ENCODE measurements around the gene ARRB2. TPM values are rescaled to one million over a fixed set of nuclear protein-coding genes. Genes with fewer than 3 reads are reported as not detected.
"Not testable (repeated sequence)": the region's sequence is repeated elsewhere in the genome, so short reads cannot be mapped to it uniquely, and the experiment has no call there.

ARRB2 gene
- total RNA-seq, 4 donors from 2014 or later = 18.7 to 33.6 (median 28.5) TPM

GRCh38 chr17:4693416-4693815 is 17.0 kb upstream of the ARRB2 start:
- H3K4me3 ChIP-seq = no peak overlapping the region
- no peak for ATAC-seq
- peaks cover 0 to 44% of the 10 kb centered on the region in 2 donors for H3K36me3 ChIP-seq
- no peak for TF ChIP-seq EP300 (IDR thresholded peaks at IDR 0.05)
- no peak for TF ChIP-seq CTCF (IDR thresholded peaks at IDR 0.05)
- TF ChIP-seq POLR2A (IDR thresholded peaks at IDR 0.05) = no peak
- no peak for TF ChIP-seq POLR2AphosphoS5 (IDR thresholded peaks at IDR 0.05)
- no peaks in the 10 kb centered on the region for H3K27me3 ChIP-seq
- no peaks in the 10 kb centered on the region for H3K9me3 ChIP-seq
- 57 to 81% methylated on average over 4 to 9 of the region's 9 CpGs for WGBS, 2 donors (ENCODE audit: low coverage in 1 of 2)
- H3K4me1 ChIP-seq = peaks cover 0 to 14% (median 0%) of the 10 kb centered on the region in 3 donors
- H3K27ac ChIP-seq = no peak overlapping the region

- H3K27ac ChIP-seq = no peak overlapping the region
- TF ChIP-seq EP300 (IDR thresholded peaks at IDR 0.05) (no peak), POLR2AphosphoS5 (IDR thresholded peaks at IDR 0.05) (no peak)
- H3K27me3 ChIP-seq = no peaks in the 10 kb centered on the region
- peaks cover 0 to 17% (median 0%) of the 10 kb centered on the region in 3 donors for H3K4me1 ChIP-seq
- H3K36me3 ChIP-seq = peaks cover 0 to 20% of the 10 kb centered on the region in 2 donors
- 68 to 70% methylated on average over 6 of the region's 6 CpGs for WGBS, 2 donors (ENCODE audit: low coverage in 1 of 2)
- no peak overlapping the region for H3K4me3 ChIP-seq
- no peaks in the 10 kb centered on the region for H3K9me3 ChIP-seq
- no peak for ATAC-seq
Observed at GRCh38 chr17:4696437-4696805, 14.0 kb upstream of the ARRB2 start.

- WGBS, 2 donors (ENCODE audit: low coverage in 1 of 2) = 55 to 85% methylated on average over 4 to 11 of the region's 13 CpGs
- not testable (repeated sequence) for H3K4me3 ChIP-seq, ATAC-seq, H3K9me3 ChIP-seq, H3K27me3 ChIP-seq, H3K27ac ChIP-seq
- Histone ChIP-seq H3K36me3 (peaks cover 0 to 19% of the 10 kb centered on the region in 2 donors), H3K4me1 (peaks cover 0 to 39% (median 12%) of the 10 kb centered on the region in 3 donors)
Observed at GRCh38 chr17:4699401-4700056, 10.9 kb upstream of the ARRB2 start.

- no peaks in the 10 kb centered on the region for H3K9me3 ChIP-seq
- 40 to 43% methylated on average over 1 of the region's 1 CpG for WGBS, 2 donors (ENCODE audit: low coverage in 1 of 2)
- H3K4me3 ChIP-seq = no peak overlapping the region
- no peaks in the 10 kb centered on the region for H3K27me3 ChIP-seq
- peaks cover 0 to 44% (median 12%) of the 10 kb centered on the region in 3 donors for H3K4me1 ChIP-seq
- TF ChIP-seq CTCF (IDR thresholded peaks at IDR 0.05) (no peak), POLR2AphosphoS5 (IDR thresholded peaks at IDR 0.05) (no peak), POLR2A (IDR thresholded peaks at IDR 0.05) (no peak), EP300 (IDR thresholded peaks at IDR 0.05) (no peak)
- no peak for ATAC-seq
- no peak overlapping the region for H3K27ac ChIP-seq
- H3K36me3 ChIP-seq = peaks cover 0 to 14% of the 10 kb centered on the region in 2 donors
Observed at GRCh38 chr17:4701116-4701515, 9.3 kb upstream of the ARRB2 start.

- no peak for ATAC-seq
- Histone ChIP-seq H3K27ac (peak overlapping the region in 3 of 4 donors; percentile 89 to 94 (median 90)), H3K4me1 (peaks cover 0 to 44% (median 12%) of the 10 kb centered on the region in 3 donors), H3K4me3 (peak overlapping the region; percentile 70 to 95), H3K27me3 (no peaks in the 10 kb centered on the region), H3K9me3 (no peaks in the 10 kb centered on the region), H3K36me3 (no peaks in the 10 kb centered on the region)
- WGBS, 2 donors (ENCODE audit: low coverage in 1 of 2) = 2 to 5% methylated on average over 14 to 15 of the region's 15 CpGs
- no peak for TF ChIP-seq EP300 (IDR thresholded peaks at IDR 0.05)
- no peak for TF ChIP-seq POLR2AphosphoS5 (IDR thresholded peaks at IDR 0.05)
- TF ChIP-seq POLR2A (IDR thresholded peaks at IDR 0.05) = no peak
- TF ChIP-seq CTCF (IDR thresholded peaks at IDR 0.05) = no peak
Observed at GRCh38 chr17:4703330-4703691, 7.1 kb upstream of the ARRB2 start.

GRCh38 chr17:4704574-4704907 is 5.9 kb upstream of the ARRB2 start:
- H3K36me3 ChIP-seq, ATAC-seq, H3K27me3 ChIP-seq, H3K9me3 ChIP-seq: not testable (repeated sequence)
- WGBS, 2 donors (ENCODE audit: low coverage in 1 of 2) = 45 to 74% methylated on average over 5 to 14 of the region's 14 CpGs
- peaks cover 0 to 47% (median 12%) of the 10 kb centered on the region in 3 donors for H3K4me1 ChIP-seq
- peak overlapping the region in 3 of 4 donors; percentile 89 to 94 (median 90) for H3K27ac ChIP-seq
- peak overlapping the region; percentile 70 to 95 for H3K4me3 ChIP-seq
